ENCODE results near the gene FUT8.

GRCh38 chr14:65709576-65709975 lies 297.0 kb downstream of the FUT8 start:
- no peak for TF ChIP-seq SP1 (IDR thresholded peaks at IDR 0.05; ENCODE audit: low read depth, low read length)
- no peak for TF ChIP-seq CTCF (IDR thresholded peaks at IDR 0.05; ENCODE audit: control extremely low read depth in 1 of 3, insufficient read depth in 1 of 3, low read depth in 1 of 3, low read length in 3 of 3)
- no peak for TF ChIP-seq POLR2A (IDR thresholded peaks at IDR 0.05; ENCODE audit: control extremely low read depth in 1 of 2, low read depth in 2 of 2, low read length in 2 of 2)

Measured in H1 (cell line).